GM12878 (cell line): ENCODE measurements around the gene FOXP1. TPM values are rescaled to one million over a fixed set of nuclear protein-coding genes. Genes with fewer than 3 reads are reported as not detected.

ENCODE experiments used
- ATAC-seq: fragments of 200-7000 bp; cut with Tn5 transposase; 3 replicates; pipeline ENCODE4 v1.9.1; 2020; ENCODE audit warnings: mild to moderate bottlenecking, moderate library complexity
- BruUV-seq: library from RNA; stranded (reverse); fragments of 400-500 nt; replicated peaks from 2 replicates; lab custom pipeline; 2021; lab: Mats Ljungman, UMichigan
- CTCF ChIA-PET: fragments of 300-600 bp; sonication (Branson Sonifier 250); formaldehyde crosslinking; extraction: SDS; loops from one replicate; lab custom pipeline; 2021; ENCODE audit warnings: inconsistent platforms; lab: Yijun Ruan, JAX
- POLR2A ChIA-PET: fragments of 350-600 bp; formaldehyde crosslinking; extraction: SDS; loops from one replicate; lab custom pipeline; 2021; ENCODE audit warnings: inconsistent platforms; lab: Charles Lee
- RAD21 ChIA-PET: fragments of 300-600 bp; sonication (Branson Sonifier 250); formaldehyde crosslinking; loops from one replicate; lab custom pipeline; 2023; ENCODE audit warnings: antibody characterized with exemption; ENCODE audit not compliant: unreplicated experiment; lab: Charles Lee
- SMC1A ChIA-PET: fragments of 300-600 bp; sonication (Branson Sonifier 250); formaldehyde crosslinking; loops from one replicate; lab custom pipeline; 2023; ENCODE audit not compliant: unreplicated experiment, uncharacterized antibody; lab: Charles Lee
- DNase-seq: peaks from one replicate; pipeline ENCODE4 v3.0.0-alpha.2; 2011; ENCODE audit warnings: low read depth, low spot score
- FAIRE-seq: peaks from 3 replicates; lab custom pipeline; 2011; peaks lifted over from hg19 to GRCh38; lab: Jason Lieb, UNC
- H2AFZ ChIP-seq: 2 replicates; pipeline ENCODE4 v1.6.0; 2011; ENCODE audit warnings: low read depth, low read length, control low read depth; ENCODE audit not compliant: control insufficient read depth
- H3K27ac ChIP-seq: 2 replicates; pipeline ENCODE4 v1.5.1; 2011; ENCODE audit warnings: control low read depth; ENCODE audit not compliant: control insufficient read depth, insufficient read depth
- H3K27me3 ChIP-seq, 2 experiments: replicated peaks in 1 of 2; 2 replicates each; pipeline versions ENCODE4 v1.6.0 to v1.6.1; 2011; ENCODE audit warnings: low read length in 1 of 2; ENCODE audit not compliant: control insufficient read depth in 2 of 2, insufficient read depth in 2 of 2
- H3K36me3 ChIP-seq, 2 experiments: 2 replicates each; pipeline ENCODE4 v1.5.1; 2011; ENCODE audit warnings: low read length in 1 of 2; ENCODE audit not compliant: control insufficient read depth in 2 of 2, insufficient read depth in 2 of 2
- H3K4me1 ChIP-seq: 2 replicates; pipeline ENCODE4 v1.6.1; 2011; ENCODE audit warnings: mild to moderate bottlenecking, low read length, moderate library complexity, mixed read lengths; ENCODE audit not compliant: control insufficient read depth, insufficient read depth
- H3K4me2 ChIP-seq: 2 replicates; pipeline ENCODE4 v1.6.0; 2011; ENCODE audit warnings: control low read depth; ENCODE audit not compliant: control insufficient read depth, insufficient read depth
- H3K4me3 ChIP-seq: fragments of 200-600 bp; sonication (generic); 2 replicates; pipeline ENCODE4 v1.5.1; 2016
- H3K79me2 ChIP-seq: 2 replicates; pipeline ENCODE4 v1.6.0; 2011; ENCODE audit warnings: low read length; ENCODE audit not compliant: control insufficient read depth, insufficient read depth
- H3K9ac ChIP-seq: 2 replicates; pipeline ENCODE4 v1.8.0; 2011; ENCODE audit warnings: low read length, control low read depth, mixed read lengths; ENCODE audit not compliant: control insufficient read depth, insufficient read depth
- H3K9me3 ChIP-seq: replicated peaks from 3 replicates; pipeline ENCODE4 v1.5.1; 2011; ENCODE audit warnings: mild to moderate bottlenecking, low read length; ENCODE audit not compliant: control insufficient read depth, insufficient read depth
- H4K20me1 ChIP-seq: 2 replicates; pipeline ENCODE4 v1.6.0; 2011; ENCODE audit not compliant: control insufficient read depth, insufficient read depth
- ASH2L ChIP-seq: fragments of 300-600, 200-600 bp; sonication (generic); IDR thresholded peaks from 2 replicates; pipeline ENCODE4 v1.6.1; 2017; ENCODE audit warnings: low read depth, mild to moderate bottlenecking, borderline replicate concordance
- BCLAF1 ChIP-seq: fragments of 450-650 bp; IDR thresholded peaks from 2 replicates; pipeline ENCODE4 v1.6.1; 2017; ENCODE audit warnings: antibody characterized with exemption, mild to moderate bottlenecking, moderate library complexity
- HDGF ChIP-seq: fragments of 450-650 bp; IDR thresholded peaks from 2 replicates; pipeline ENCODE4 v1.6.1; 2016; ENCODE audit warnings: antibody characterized with exemption
- MYB ChIP-seq: fragments of 150-350 bp; IDR thresholded peaks from 2 replicates; pipeline ENCODE4 v1.6.1; 2014; ENCODE audit warnings: mild to moderate bottlenecking, low read depth, low read length, borderline replicate concordance
- PAX8 ChIP-seq: fragments of 450-650 bp; IDR thresholded peaks from 2 replicates; pipeline ENCODE4 v1.6.1; 2017; ENCODE audit warnings: mild to moderate bottlenecking, moderate library complexity
- REST ChIP-seq: IDR thresholded peaks from 2 replicates; pipeline ENCODE4 v1.6.1; 2012; ENCODE audit warnings: mild to moderate bottlenecking, low read depth, low read length
- SMAD1 ChIP-seq: fragments of 450-650 bp; IDR thresholded peaks from 2 replicates; pipeline ENCODE4 v1.6.1; 2018; ENCODE audit warnings: mild to moderate bottlenecking, low read depth; ENCODE audit not compliant: partially characterized antibody
- YBX1 ChIP-seq: fragments of 450-650 bp; IDR thresholded peaks from 2 replicates; pipeline ENCODE4 v1.6.1; 2016; ENCODE audit warnings: antibody characterized with exemption
- ZBTB11 ChIP-seq: fragments of 450-650 bp; formaldehyde crosslinking; IDR thresholded peaks from 2 replicates; pipeline ENCODE4 v1.5.0; 2022; ENCODE audit warnings: mild to moderate bottlenecking, missing genetic modification characterization
- ZNF592 ChIP-seq: fragments of 450-650 bp; IDR thresholded peaks from 2 replicates; pipeline ENCODE4 v1.6.1; 2017; ENCODE audit warnings: mild to moderate bottlenecking, moderate library complexity
- WGBS: methylation state at CpG from one replicate; pipeline ENCODE4 v1.1.6; 2016; ENCODE audit warnings: low lambda C conversion rate; ENCODE audit not compliant: insufficient replicate concordance, insufficient coverage; ENCODE audit errors: missing lambda C conversion rate; 5-methylcytosine and 5-hydroxymethylcytosine counted together
- in situ Hi-C: fragments of 300-500 bp; cut with MboI; formaldehyde crosslinking; loops from 9 replicates; pipeline ENCODE4 v1.14.3; 2018; ENCODE audit warnings: mixed read lengths
- intact Hi-C: fragments of 100-400 bp; cut with micrococcal nuclease; formaldehyde crosslinking; loops from one replicate; pipeline ENCODE4 v1.14.2; 2022; ENCODE audit not compliant: unreplicated experiment
- polyA plus RNA-seq, 11 experiments: library from polyadenylated mRNA; depleted of rRNA in 4 of 11; unstranded in 6 of 11; stranded (reverse) in 5 of 11; fragments of >200 nt; fragmentation: Nextera tagmentation in 4 of 11; fragmentation: Illumina TruSeq in 1 of 11; extraction: Ambion mirVana in 4 of 11; extraction: Trizol in 1 of 11; gene quantifications; 1 replicate in 1 of 11; 2 replicates in 10 of 11; pipeline versions ENCODE4 v1.2.1 to v1.2.3, GENCODE V29; 2011 to 2016; ENCODE audit warnings: inconsistent platforms in 2 of 11, missing spikeins in 2 of 11, low read depth in 1 of 11
- total RNA-seq, 4 experiments: library from RNA; depleted of rRNA in 3 of 4; stranded (reverse); fragments of >200 nt in 3 of 4; fragmentation: Illumina TruSeq in 1 of 4; extraction: Trizol in 1 of 4; gene quantifications; 2 replicates each; pipeline versions ENCODE4 v1.2.1 to v1.2.3, GENCODE V29; 2013 to 2021

Gene FOXP1
- total and polyA plus RNA-seq, 10 of the 15 experiments (the other 5 are each of a cell fraction or from before 2014, with no cell fraction given), result 0.05 to 1.6 (median 0.20) TPM; not detected in 1

- in situ Hi-C loops (no loop called here), intact Hi-C loops (loop anchor here (5.0 kb wide), 1 partner anchor 515 kb away; no protein-coding TSS in a partner anchor)
- TF ChIP-seq ZBTB11 (CRISPR knock-in tag) (no peak), ASH2L (no peak), BCLAF1 (no peak), REST (no peak), YBX1 (no peak), PAX8 (no peak), MYB (no peak), SMAD1 (no peak), ZNF592 (no peak), HDGF (no peak)
Measured at GRCh38 chr3:71072287-71072686, 511.2 kb downstream of the FOXP1 start.

More at GRCh38 chr3:71072287-71072686, 511.2 kb downstream of the FOXP1 start:
- H3K4me3 ChIP-seq, result no peak overlapping the region
- DNase-seq, result no peak
- FAIRE-seq, result no peak
- BruUV-seq, result no TSS peak
- H3K27me3 ChIP-seq, result no peaks in the 10 kb centered on the region; a peak in 1 of 4 replicates
- H3K36me3 ChIP-seq, result no peaks in the 10 kb centered on the region
- no peak overlapping the region for H3K27ac ChIP-seq
- no peak for ATAC-seq
- ChIA-PET SMC1A (no interaction called here), POLR2A (no interaction called here), RAD21 (no interaction called here), CTCF (no interaction called here)
- H2AFZ ChIP-seq, result no peak overlapping the region
- no peaks in the 10 kb centered on the region for H3K79me2 ChIP-seq
- H3K9ac ChIP-seq, result no peak overlapping the region
- no peaks in the 10 kb centered on the region for H3K9me3 ChIP-seq
- H3K4me1 ChIP-seq, result no peaks in the 10 kb centered on the region
- 0% methylated on average over 2 of the region's 2 CpGs for WGBS
- no peaks in the 10 kb centered on the region for H4K20me1 ChIP-seq
- H3K4me2 ChIP-seq, result no peak overlapping the region
